GM20000 (cell line): ENCODE data around the gene CATSPERZ.

Experiments
- DNase-seq: peaks from one replicate; pipeline ENCODE4 v3.0.0; 2012; ENCODE audit warnings: low spot score
- TF ChIP-seq, protein P1 (sequence below): IDR thresholded peaks from 2 replicates; pipeline ENCODE4 v1.5.1; 2012; ENCODE audit warnings: mild to moderate bottlenecking, control low read depth; ENCODE audit errors: extremely low read depth, missing control alignments

Gene CATSPERZ

DNA sequence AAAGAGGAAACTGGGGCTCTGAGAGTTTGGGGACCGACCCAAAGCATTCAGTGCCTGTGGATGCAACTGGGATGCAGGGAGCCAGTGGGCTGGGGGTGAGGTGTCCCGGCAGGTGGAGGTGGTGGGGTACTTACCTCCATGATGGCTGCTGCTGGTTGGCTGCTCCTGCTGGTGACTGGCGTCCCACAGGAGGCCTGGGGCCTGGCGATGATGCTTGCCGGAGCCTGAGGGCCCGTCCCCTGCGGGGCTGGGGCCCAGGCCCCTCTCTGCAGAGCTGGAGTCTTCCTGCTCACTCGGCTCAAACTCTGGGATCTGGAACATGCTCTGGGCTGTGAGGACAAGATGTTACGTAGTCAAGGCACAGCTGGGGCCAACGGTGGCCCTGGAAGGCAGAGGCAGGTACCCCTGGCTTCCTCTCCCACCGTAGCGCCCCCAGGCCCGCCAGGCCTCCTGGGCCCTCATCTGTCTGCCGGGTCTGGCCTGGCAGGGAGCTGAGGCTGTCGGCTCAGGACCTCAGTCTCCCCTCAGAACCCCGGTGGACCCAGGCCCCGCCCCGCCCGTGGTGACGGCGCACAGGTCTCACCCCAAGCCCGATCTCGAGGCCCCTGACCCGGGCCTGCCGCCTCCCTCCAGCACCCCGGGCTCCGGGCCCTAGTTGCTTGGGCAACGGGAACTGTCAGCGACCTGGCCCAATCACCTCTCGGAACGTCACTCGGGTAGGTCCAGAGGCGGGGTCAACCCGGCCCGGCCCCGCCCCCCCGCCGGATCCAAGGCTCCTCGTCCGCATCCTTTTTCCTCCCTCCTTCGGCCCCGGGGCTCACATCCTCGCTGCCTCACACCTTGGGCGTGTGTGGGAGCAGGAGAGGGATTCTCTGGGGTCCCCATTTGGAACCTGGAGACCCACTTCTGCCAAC lies 15.9 kb upstream of the CATSPERZ start, which contains the start of gene BAD:
BAD (minus strand) TSS at position 618 of the 914 bp plus-strand sequence; CDS start at position 321, 297 bp downstream.
- TF ChIP-seq, protein P1, sequence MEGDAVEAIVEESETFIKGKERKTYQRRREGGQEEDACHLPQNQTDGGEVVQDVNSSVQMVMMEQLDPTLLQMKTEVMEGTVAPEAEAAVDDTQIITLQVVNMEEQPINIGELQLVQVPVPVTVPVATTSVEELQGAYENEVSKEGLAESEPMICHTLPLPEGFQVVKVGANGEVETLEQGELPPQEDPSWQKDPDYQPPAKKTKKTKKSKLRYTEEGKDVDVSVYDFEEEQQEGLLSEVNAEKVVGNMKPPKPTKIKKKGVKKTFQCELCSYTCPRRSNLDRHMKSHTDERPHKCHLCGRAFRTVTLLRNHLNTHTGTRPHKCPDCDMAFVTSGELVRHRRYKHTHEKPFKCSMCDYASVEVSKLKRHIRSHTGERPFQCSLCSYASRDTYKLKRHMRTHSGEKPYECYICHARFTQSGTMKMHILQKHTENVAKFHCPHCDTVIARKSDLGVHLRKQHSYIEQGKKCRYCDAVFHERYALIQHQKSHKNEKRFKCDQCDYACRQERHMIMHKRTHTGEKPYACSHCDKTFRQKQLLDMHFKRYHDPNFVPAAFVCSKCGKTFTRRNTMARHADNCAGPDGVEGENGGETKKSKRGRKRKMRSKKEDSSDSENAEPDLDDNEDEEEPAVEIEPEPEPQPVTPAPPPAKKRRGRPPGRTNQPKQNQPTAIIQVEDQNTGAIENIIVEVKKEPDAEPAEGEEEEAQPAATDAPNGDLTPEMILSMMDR: no peak
- DNase-seq: peak; percentile 99

DNA sequence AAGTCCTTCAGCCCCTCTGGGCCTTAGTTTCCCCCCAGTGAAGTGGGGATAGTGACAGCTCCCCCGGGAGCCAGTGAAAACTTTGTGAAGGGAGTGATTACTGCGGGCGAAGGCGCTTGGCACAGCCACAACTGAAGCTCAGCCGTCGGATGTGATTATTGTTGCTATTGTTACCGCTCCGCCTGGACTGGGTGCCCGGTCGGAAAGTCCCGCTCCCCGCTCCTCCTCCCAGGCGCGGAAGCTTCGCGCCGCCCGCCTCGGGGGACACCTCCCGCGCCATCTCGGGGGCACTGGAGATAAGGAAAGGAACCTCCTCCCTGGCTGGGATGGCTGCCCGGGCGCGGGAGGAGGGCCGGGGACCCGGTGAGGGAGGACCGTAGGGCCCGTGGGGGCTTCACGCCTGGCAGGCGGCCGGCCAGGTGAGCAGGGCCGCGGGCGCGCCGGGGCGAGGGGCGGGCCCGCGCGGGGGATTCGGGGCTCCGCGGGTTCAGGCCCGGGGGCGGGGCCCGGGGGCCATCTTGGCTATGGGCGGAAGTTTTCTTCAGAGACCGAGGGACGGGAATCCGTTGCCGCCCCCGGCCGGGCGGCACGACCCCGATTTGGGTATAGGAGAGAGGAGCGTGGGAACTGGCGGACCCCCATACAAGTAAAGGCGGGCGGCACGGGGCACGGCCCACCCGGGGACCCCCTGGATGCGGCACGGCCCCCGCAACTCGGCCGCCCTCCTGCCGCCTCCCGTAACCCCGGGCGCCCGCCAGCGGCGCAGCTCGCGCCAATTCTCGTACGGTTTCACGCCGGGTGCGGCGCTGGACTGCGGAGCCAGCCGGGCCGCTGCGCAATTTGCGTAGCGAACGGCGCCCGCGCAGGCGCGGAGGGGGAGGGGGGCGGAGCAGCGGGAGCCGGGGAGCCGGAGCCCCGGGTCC lies 14.9 kb upstream of the CATSPERZ start, which contains the start of gene GPR137:
GPR137 (plus strand) TSS at position 887 of the 923 bp plus-strand sequence. CDS start 677 bp downstream, outside the sequence.
- peak; percentile 98 for DNase-seq
- TF ChIP-seq, protein P1: no peak

DNA sequence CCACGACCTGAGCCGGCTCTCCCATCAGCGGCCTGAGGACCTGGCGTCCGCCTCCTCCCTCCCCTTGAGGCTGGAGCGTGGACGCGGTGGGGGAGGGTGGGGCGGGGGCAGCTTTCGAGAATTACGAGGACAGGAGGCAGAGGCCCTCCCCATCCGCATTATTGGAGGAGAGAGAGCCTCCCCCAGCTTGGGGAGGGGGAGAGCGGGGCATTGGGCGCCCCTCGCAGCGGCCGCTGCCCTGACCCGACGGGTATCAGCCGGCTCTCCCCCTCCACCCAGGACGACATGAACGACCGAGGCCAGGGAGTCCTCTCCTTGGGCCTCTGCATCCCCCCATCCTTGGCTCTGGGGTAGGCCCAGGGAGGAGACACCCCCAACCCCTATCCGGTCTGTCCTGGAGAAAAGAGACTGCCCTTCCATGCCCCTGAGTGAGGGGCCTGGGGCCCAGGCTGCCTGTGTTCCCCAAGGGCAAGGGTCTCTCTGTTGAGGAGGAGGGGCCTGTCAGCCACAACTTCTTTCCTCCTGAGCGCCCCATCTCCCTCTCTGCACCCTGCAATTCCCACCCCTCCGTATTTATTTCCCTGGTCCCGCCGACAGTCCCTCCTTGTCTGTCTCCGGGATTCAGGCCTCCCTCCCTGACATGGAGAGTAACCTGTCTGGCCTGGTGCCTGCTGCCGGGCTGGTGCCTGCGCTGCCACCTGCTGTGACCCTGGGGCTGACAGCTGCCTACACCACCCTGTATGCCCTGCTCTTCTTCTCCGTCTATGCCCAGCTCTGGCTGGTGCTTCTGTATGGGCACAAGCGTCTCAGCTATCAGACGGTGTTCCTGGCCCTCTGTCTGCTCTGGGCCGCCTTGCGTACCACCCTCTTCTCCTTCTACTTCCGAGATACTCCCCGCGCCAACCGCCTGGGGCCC lies 14.0 kb upstream of the CATSPERZ start:
- TF ChIP-seq, protein P1: no peak
- DNase-seq: no peak

DNA sequence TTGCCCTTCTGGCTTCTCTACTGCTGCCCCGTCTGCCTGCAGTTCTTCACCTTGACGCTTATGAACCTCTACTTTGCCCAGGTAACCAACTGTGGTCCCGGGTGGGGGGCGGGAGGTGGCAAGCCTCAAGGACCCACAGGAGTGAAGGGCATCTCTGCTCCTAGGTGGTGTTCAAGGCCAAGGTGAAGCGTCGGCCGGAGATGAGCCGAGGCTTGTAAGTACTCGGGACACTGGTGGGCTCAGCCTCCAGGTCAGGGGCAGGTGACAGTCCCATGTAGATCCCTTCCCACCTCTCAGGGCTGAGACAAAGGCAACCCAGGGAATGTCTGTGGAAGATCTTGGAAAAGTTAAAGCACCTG lies 13.4 kb upstream of the CATSPERZ start:
- TF ChIP-seq, protein P1: no peak
- no peak for DNase-seq

DNA sequence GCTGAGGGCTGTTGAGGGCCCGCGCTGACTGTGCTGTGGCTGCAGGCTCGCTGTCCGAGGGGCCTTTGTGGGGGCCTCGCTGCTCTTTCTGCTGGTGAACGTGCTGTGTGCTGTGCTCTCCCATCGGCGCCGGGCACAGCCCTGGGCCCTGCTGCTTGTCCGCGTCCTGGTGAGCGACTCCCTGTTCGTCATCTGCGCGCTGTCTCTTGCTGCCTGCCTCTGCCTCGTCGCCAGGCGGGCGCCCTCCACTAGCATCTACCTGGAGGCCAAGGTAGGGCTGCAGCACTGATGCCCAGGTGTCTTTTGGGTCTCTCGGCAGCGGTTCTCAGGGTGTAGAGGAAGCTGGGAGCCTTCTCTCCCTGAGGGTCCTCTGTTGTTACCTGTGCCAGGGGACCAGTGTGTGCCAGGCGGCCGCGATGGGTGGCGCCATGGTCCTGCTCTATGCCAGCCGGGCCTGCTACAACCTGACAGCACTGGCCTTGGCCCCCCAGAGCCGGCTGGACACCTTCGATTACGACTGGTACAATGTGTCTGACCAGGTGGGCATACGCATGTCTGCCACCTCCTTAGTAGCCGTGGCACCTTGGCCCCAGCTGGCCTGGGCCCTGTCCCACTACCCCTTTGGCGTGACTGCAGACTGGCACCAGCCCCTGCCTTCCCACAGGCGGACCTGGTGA lies 12.3 kb upstream of the CATSPERZ start:
- TF ChIP-seq, protein P1: no peak
- no peak for DNase-seq

DNA sequence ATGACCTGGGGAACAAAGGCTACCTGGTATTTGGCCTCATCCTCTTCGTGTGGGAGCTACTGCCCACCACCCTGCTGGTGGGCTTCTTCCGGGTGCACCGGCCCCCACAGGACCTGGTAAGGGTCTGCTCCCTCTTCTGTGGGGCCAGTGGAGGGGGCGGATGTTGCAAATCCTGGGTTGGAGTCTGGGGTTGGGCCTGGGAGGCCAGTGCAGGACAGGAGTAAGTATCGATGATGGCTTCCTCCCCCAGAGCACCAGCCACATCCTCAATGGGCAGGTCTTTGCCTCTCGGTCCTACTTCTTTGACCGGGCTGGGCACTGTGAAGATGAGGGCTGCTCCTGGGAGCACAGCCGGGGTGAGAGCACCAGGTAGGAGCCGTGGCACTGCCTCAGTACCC lies 11.8 kb upstream of the CATSPERZ start:
- TF ChIP-seq, protein P1: no peak
- DNase-seq: no peak
